GM19455 (cell line): Measurements from ENCODE around the gene ICAM5.
"Not testable (repeated sequence)": the region's sequence is repeated elsewhere in the genome, so short reads cannot be mapped to it uniquely, and the experiment has no call there.

ENCODE experiments used
- ATAC-seq: cut with Tn5 transposase; IDR thresholded peaks from one replicate; pipeline ENCODE4 v1.9.1; 2021; ENCODE audit not compliant: unreplicated experiment

ICAM5 gene

DNA sequence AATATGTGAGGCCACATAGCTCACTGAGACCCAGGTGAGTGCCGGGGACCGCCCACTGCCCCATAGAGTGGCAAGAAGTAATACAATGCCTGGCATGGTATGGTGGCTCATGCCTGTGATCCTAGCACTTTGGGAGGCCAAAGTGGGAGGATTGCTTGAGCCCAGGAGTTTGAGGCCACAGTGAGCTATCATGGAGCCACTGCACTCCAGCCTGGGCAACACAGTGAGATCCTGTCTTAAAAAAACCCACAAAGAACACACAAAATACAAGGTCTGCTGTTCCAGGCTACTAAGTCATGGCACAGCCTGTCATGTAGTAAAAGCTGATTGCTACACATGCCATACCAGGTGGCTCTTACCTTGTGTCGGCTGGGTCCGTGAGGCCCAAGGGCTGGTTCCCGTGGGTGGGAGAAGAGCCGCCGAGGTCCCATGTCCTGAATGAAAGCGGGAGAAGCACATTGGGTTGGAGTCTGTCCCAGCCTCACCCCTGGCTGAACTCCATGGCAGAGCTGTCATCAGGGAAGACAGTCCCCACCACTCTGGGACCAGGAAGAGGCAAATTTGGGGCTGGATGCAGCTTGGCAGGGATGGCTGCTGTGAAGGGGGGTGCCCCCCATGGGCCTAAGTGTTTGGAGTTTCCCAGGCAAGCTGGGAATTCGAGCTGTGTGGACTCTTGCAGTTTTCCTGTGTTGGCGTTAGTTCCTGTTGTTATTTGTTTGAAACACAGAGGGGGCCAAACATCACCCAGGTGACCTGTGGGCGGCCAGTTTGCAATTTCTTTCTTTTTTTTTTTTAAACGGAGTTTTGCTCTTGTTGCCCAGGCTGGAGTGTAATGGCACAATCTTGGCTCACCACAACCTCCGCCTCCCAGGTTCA, 29.3 kb downstream of the ICAM5 start:
- no peak for ATAC-seq

DNA sequence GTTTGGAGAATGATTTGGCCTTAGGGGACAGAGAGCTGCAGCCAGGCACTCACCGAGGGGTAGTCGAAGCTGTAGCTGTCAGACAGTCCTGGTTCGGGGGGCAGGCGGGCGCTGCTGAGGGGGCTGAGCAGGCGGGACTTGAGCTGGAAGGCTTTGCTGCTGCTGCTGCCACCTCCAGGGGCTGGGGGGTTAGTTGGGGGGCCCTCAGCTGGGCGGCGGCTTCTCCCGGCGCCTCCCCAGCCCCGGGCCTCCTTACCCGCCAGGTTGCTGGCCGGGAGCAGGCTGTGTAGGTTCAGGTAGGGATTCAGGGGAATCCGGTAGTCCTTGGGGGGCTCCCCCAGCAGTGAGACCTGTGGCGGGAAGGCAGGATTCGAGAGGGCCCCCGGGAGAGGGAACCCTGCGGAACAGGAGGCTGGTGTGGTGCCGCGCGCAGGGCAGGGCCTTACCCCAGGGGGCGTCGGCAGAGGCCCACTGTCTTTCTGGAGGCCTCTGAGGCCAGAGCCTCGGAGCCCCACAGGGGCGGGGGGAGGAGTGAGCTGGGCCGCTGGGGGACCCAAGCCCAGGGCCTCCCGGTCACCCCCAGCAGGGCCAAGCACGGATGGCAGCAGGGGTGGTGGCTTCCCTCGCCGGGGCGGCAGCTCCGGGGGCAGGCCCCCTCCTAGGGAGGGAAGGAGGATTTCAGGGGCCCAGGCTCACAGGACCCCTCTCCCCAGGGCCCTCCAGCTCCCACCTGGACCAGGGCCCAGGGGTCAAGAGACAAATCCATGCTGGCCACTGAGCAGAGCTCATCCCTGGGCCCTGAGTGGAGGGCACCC, 31.1 kb downstream of the ICAM5 start:
- ATAC-seq, result no peak

DNA sequence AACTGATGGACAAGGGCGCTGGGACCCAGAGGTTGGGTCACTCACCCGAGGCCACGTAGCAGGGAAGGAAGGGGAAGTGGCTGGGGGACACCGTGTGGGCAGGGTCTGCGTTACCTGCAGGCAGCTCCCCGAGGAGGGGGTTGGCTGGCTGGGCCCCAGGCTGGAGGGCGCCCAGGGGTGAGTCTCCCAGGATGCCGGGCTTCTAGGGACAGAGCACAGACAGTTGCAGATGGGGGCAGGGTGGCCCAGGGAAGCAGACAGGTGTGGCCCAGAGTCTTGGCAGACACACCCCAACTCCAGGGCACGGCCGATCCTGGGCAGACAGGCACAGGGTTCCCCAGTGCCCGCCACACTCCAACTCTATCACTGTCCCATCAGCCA, 31.7 kb downstream of the ICAM5 start:
- ATAC-seq, result no peak

DNA sequence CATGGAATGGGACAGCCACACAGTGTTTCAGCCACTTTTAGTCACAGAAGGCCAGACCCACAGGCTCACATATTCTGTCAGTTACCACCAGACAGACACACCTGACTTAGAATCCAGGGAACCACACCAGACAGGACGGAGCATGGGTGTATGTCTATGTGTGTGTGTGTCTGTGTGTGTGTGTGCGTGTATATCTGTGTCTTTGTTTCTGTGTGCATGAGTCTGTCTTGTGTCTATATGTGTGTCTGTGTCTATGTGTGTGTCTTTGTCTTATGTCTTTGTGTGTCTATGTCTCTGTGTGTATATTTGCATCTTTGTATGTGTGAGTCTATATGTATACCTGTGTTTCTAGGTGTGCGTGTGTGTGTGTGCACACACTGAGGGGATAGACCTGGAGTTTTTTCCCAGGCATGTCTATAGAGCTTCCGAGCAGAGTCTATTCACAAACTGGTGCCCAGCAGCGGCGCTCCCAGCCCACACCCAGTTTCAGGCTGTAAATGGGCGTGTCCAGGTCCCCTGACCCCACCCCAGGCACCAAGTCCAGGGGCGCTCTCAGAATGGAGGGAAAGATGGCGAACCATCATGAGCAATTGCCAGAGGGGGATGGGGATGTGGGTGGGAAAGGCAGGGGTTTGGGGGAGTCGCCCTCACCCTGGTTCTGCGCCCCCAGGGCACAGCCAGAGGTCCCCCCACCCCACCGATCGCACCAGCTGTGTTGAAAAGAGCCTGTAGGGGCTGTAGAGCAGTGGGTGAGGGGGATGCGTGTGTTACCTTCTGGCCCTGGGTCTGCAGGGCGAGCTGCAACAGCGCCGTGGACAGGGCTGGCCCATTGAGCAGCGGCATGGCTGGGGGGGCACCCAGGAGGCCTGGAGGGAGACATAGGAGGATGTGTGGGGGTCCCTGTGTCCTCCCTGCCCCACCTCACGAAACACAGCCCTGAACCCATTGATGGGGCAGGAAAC, 32.4 kb downstream of the ICAM5 start:
- ATAC-seq, result no peak

- ATAC-seq, result no peak
Measured at GRCh38 chr19:10325732-10326131, 36.0 kb downstream of the ICAM5 start.

DNA sequence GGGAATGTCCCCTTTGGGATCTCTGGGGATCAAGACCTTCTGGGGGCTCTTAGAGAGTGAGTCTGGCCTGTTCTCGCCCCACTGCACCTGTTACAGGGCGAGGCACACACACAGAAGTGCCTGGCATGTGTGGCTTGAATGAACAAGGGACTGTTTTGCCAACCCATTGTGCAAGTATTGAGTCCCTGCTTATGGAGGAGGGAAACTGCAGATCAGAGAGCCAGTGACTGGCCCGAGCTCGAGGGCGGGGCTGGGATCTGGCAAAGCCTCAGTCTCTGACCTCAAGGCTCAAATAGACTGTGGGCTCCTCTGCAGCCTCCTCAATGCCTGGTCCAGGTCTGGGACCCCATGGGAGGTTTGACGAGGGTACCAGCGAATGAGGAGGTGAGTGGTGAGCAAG, 38.0 kb downstream of the ICAM5 start:
- ATAC-seq, result no peak

GRCh38 chr19:10328558-10329429, 39.0 kb downstream of the ICAM5 start:
- no peak for ATAC-seq

- ATAC-seq, result no peak
Measured at GRCh38 chr19:10329555-10329954, 39.8 kb downstream of the ICAM5 start.

- no peak for ATAC-seq
Measured at GRCh38 chr19:10332158-10332964, 42.6 kb downstream of the ICAM5 start.

DNA sequence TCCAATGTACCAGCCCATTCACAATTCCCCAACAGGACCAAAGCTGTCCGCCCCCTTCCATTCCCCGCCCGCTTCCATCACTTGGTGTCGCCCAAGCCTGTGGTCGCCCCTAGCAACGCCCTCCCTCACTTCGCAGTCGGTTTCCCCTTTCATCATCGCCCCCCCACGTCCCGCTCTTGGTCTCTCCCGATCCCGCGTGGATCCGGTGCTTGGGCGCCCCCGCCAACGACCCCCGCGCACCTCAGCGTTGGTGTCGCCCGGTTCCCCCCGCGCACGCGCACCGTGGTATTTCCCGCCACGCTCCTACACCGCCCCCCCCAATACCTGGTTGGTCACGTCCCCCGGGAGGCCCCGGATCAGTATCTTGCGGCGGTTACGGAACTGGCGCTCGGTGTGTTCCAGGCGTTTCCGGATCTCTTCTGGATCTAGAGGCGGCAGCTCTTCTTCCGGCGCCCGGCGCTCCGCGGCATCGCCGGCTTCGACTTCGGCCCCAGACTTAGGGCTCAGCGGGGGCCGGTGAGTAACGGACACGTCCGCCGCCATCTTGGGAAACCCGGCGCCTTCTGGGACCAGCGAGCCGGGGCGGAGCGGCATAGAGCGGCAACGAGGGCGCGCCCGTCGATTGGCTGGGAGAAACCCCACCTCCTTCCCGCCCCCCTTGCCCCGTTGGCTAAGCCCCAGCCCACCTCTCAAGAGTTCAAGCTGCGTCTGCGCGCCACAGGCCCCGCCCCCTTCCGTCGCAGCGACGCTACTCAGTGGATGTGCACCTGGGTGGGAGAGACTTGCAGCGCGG, 43.4 kb downstream of the ICAM5 start, which contains the start of gene RAVER1:
Gene RAVER1 (minus strand): TSS at position 565 of the 793 bp plus-strand sequence. CDS start 22 bp downstream, at position 543.
- ATAC-seq, result peak; percentile 84

- ATAC-seq, result no peak
Measured at GRCh38 chr19:10333758-10334587, 44.2 kb downstream of the ICAM5 start.

- ATAC-seq, result no peak
Measured at GRCh38 chr19:10334588-10335351, 45.0 kb downstream of the ICAM5 start.

GRCh38 chr19:10335352-10335985, 45.7 kb downstream of the ICAM5 start:
- ATAC-seq, result no peak

DNA sequence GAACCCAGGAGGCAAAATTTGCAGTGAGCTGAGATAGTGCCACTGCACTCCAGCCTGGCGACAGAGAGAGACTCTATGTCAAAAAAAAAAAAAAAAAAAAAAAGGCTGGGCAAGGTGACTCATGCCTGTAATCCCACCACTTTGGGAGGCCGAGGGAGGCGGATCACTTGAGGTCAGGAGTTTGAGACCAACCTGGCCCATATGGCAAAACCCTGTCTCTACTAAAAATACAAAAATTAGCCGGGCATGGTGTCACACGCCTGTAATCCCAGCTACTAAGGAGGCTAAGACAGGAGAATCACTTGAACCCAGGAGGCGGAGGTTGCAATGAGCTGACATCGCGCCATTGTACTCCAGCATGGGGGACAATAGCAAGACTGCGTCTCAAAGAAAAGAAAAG, 47.0 kb downstream of the ICAM5 start:
- ATAC-seq, result not testable (repeated sequence)

DNA sequence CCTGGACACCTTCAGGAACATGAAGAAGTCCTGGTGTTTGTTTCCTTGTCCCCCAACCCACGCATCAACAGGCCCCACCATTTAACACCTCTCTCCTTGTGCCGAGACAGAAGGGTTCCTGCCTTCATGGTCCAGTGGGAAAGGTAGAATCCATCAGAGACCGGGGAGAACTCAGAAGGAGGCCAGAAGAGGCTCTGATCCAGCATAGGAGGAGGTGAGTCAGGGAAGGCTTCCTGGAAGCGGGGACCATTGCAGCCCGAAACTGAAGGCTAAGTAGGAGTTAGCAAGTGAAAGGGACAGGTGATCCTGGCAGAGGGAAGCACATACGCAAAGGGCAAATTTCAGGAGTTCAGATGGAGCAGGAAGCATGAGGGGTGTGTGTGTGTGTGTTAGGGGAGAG, 49.2 kb downstream of the ICAM5 start:
- no peak for ATAC-seq

GRCh38 chr19:10339380-10339960, 49.7 kb downstream of the ICAM5 start, which contains the start of gene ICAM3:
TSS of gene ICAM3 (minus strand) at chr19:10339624. CDS start at chr19:10339614, 10 bp downstream.
- peak; percentile 57 for ATAC-seq
